Neural cell (in vitro differentiated cells): ENCODE data around the gene JAK2. TPM values are rescaled to one million over a fixed set of nuclear protein-coding genes. Genes with fewer than 3 reads are reported as not detected.

ENCODE experiments used
- H2AFZ ChIP-seq: fragments of 200-600, 300-800 bp; sonication (generic), shearing (Covaris generic); 2 replicates; pipeline ENCODE4 v1.6.0; 2014; ENCODE audit warnings: low read depth, mild to moderate bottlenecking, antibody characterized with exemption, low read length, moderate library complexity
- H3F3A ChIP-seq: fragments of 200-600 bp; shearing (Covaris generic); 2 replicates; pipeline ENCODE4 v1.6.1; 2016; ENCODE audit warnings: mild to moderate bottlenecking, moderate library complexity, mixed read lengths, antibody characterized with exemption, low read length; ENCODE audit not compliant: insufficient read depth, poor library complexity, severe bottlenecking
- H3K27ac ChIP-seq: fragments of 200-600, 300-800 bp; sonication (generic), shearing (Covaris generic); 2 replicates; pipeline ENCODE4 v1.5.1; 2014; ENCODE audit warnings: mild to moderate bottlenecking, low read length, moderate library complexity
- H3K27me3 ChIP-seq: fragments of 300-800, 200-600 bp; sonication (generic), shearing (Covaris generic); 2 replicates; pipeline ENCODE4 v1.6.0; 2014; ENCODE audit warnings: mild to moderate bottlenecking, low read depth, low read length, moderate library complexity; ENCODE audit not compliant: insufficient read depth
- H3K36me3 ChIP-seq: fragments of 300-800, 200-600 bp; sonication (generic), shearing (Covaris generic); 2 replicates; pipeline ENCODE4 v1.5.1; 2014; ENCODE audit warnings: mild to moderate bottlenecking, antibody characterized with exemption, low read length, moderate library complexity; ENCODE audit not compliant: insufficient read depth
- H3K4me2 ChIP-seq: fragments of 300-800, 200-600 bp; sonication (generic), shearing (Covaris generic); 2 replicates; pipeline ENCODE4 v1.6.0; 2014; ENCODE audit warnings: mild to moderate bottlenecking, low read length
- H3K4me3 ChIP-seq: fragments of 300-800, 200-600 bp; sonication (generic), shearing (Covaris generic); 2 replicates; pipeline ENCODE4 v1.5.1; 2014; ENCODE audit warnings: mild to moderate bottlenecking, low read length, moderate library complexity
- H3K79me2 ChIP-seq: fragments of 200-600 bp; shearing (Covaris generic); replicated peaks from 2 replicates; pipeline ENCODE4 v1.6.0; 2014; ENCODE audit warnings: mild to moderate bottlenecking, low read length, moderate library complexity; ENCODE audit not compliant: insufficient read depth
- H3K9ac ChIP-seq: fragments of 300-800, 200-600 bp; sonication (generic), shearing (Covaris generic); 2 replicates; pipeline ENCODE4 v1.6.1; 2016; ENCODE audit warnings: mild to moderate bottlenecking, low read length, mixed read lengths
- H3K9me2 ChIP-seq: fragments of 200-600 bp; shearing (Covaris generic); 2 replicates; pipeline ENCODE4 v1.6.1; 2016; ENCODE audit warnings: mild to moderate bottlenecking, low read length, mixed read lengths; ENCODE audit not compliant: insufficient read depth
- H3K9me3 ChIP-seq: fragments of 200-600, 300-800 bp; sonication (generic), shearing (Covaris generic); 2 replicates; pipeline ENCODE4 v1.6.1; 2016; ENCODE audit warnings: mild to moderate bottlenecking, mixed run types, low read length, moderate library complexity, mixed read lengths
- H4K20me1 ChIP-seq: fragments of 200-600 bp; shearing (Covaris generic); 2 replicates; pipeline ENCODE4 v1.6.1; 2016; ENCODE audit warnings: mild to moderate bottlenecking, mixed run types; ENCODE audit not compliant: insufficient read depth
- EP300 ChIP-seq: fragments of 450-650 bp; conservative IDR thresholded peaks from 2 replicates; pipeline ENCODE4 v1.6.1; 2014; ENCODE audit warnings: antibody characterized with exemption, mild to moderate bottlenecking, moderate library complexity; ENCODE audit not compliant: poor library complexity, severe bottlenecking
- EZH2 ChIP-seq: fragments of 200-600, 300-800 bp; shearing (Covaris generic), sonication (generic); IDR thresholded peaks from 2 replicates; pipeline ENCODE4 v1.6.1; 2014; ENCODE audit warnings: antibody characterized with exemption, low read length, borderline replicate concordance, mild to moderate bottlenecking; ENCODE audit not compliant: insufficient read depth, poor library complexity, severe bottlenecking
- MXI1 ChIP-seq: fragments of 450-650 bp; conservative IDR thresholded peaks from 2 replicates; pipeline ENCODE4 v1.6.1; 2014; ENCODE audit warnings: antibody characterized with exemption, mild to moderate bottlenecking; ENCODE audit not compliant: poor library complexity, severe bottlenecking
- POLR2AphosphoS5 ChIP-seq: IDR thresholded peaks from 2 replicates; pipeline ENCODE4 v1.6.1; 2012
- RAD21 ChIP-seq: fragments of 450-650 bp; conservative IDR thresholded peaks from 2 replicates; pipeline ENCODE4 v1.6.1; 2014; ENCODE audit warnings: antibody characterized with exemption, mild to moderate bottlenecking, moderate library complexity
- SMC3 ChIP-seq: fragments of 450-650 bp; conservative IDR thresholded peaks from 2 replicates; pipeline ENCODE4 v1.6.1; 2014; ENCODE audit warnings: antibody characterized with exemption, mild to moderate bottlenecking, moderate library complexity; ENCODE audit not compliant: poor library complexity
- TAF1 ChIP-seq: IDR thresholded peaks from 2 replicates; pipeline ENCODE4 v1.6.1; 2012; ENCODE audit warnings: low read depth
- polyA plus RNA-seq: library from polyadenylated mRNA; depleted of rRNA; stranded (reverse); fragments of >200 nt; gene quantifications from 2 replicates; pipeline ENCODE4 v1.2.3, GENCODE V29; 2014
- TF ChIP-seq, protein P1 (sequence below): fragments of 450-650 bp; IDR thresholded peaks from 2 replicates; pipeline ENCODE4 v1.5.1; 2014; ENCODE audit warnings: antibody characterized with exemption, mild to moderate bottlenecking, moderate library complexity; ENCODE audit not compliant: poor library complexity, severe bottlenecking
- TF ChIP-seq, protein P2 (sequence below): IDR thresholded peaks from 2 replicates; pipeline ENCODE4 v1.6.1; 2012; ENCODE audit warnings: borderline replicate concordance

The JAK2 gene
- polyA plus RNA-seq, 1 donor from 2014 or later, result 19.7 TPM

DNA sequence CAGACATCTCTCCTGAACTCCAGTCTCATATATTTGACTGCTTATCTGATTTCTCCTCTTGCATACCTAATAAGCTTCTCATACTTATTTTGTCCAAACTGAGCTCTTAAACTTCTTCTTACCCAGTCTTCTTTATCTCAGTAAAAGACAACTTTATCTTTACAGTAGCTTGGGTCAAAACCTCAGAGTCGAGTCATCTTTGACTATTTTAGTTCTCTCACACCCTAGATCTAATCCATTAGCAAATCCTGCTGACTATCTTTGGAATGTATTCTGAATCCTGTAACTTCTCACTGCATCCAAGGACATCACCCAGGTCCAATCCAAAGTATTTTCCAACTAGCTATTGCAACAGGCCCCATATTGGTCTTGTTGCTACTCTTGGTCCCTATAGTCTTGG is 11.8 kb upstream of the JAK2 start:
- no peaks in the 10 kb centered on the region for H3K9me3 ChIP-seq
- no peak overlapping the region for H2AFZ ChIP-seq
- no peak overlapping the region for H3K4me3 ChIP-seq
- H3K9ac ChIP-seq, result no peak overlapping the region
- TF ChIP-seq TAF1 (no peak), EP300 (no peak), RAD21 (no peak), SMC3 (no peak), EZH2 (no peak), POLR2AphosphoS5 (no peak), MXI1 (no peak)
- TF ChIP-seq, protein P1, sequence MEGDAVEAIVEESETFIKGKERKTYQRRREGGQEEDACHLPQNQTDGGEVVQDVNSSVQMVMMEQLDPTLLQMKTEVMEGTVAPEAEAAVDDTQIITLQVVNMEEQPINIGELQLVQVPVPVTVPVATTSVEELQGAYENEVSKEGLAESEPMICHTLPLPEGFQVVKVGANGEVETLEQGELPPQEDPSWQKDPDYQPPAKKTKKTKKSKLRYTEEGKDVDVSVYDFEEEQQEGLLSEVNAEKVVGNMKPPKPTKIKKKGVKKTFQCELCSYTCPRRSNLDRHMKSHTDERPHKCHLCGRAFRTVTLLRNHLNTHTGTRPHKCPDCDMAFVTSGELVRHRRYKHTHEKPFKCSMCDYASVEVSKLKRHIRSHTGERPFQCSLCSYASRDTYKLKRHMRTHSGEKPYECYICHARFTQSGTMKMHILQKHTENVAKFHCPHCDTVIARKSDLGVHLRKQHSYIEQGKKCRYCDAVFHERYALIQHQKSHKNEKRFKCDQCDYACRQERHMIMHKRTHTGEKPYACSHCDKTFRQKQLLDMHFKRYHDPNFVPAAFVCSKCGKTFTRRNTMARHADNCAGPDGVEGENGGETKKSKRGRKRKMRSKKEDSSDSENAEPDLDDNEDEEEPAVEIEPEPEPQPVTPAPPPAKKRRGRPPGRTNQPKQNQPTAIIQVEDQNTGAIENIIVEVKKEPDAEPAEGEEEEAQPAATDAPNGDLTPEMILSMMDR, result no peak
- TF ChIP-seq, protein P2, sequence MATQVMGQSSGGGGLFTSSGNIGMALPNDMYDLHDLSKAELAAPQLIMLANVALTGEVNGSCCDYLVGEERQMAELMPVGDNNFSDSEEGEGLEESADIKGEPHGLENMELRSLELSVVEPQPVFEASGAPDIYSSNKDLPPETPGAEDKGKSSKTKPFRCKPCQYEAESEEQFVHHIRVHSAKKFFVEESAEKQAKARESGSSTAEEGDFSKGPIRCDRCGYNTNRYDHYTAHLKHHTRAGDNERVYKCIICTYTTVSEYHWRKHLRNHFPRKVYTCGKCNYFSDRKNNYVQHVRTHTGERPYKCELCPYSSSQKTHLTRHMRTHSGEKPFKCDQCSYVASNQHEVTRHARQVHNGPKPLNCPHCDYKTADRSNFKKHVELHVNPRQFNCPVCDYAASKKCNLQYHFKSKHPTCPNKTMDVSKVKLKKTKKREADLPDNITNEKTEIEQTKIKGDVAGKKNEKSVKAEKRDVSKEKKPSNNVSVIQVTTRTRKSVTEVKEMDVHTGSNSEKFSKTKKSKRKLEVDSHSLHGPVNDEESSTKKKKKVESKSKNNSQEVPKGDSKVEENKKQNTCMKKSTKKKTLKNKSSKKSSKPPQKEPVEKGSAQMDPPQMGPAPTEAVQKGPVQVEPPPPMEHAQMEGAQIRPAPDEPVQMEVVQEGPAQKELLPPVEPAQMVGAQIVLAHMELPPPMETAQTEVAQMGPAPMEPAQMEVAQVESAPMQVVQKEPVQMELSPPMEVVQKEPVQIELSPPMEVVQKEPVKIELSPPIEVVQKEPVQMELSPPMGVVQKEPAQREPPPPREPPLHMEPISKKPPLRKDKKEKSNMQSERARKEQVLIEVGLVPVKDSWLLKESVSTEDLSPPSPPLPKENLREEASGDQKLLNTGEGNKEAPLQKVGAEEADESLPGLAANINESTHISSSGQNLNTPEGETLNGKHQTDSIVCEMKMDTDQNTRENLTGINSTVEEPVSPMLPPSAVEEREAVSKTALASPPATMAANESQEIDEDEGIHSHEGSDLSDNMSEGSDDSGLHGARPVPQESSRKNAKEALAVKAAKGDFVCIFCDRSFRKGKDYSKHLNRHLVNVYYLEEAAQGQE, result no peak
- H3K27me3 ChIP-seq, result no peaks in the 10 kb centered on the region
- H3K79me2 ChIP-seq, result no peaks in the 10 kb centered on the region
- H3K9me2 ChIP-seq, result no peaks in the 10 kb centered on the region
- no peaks in the 10 kb centered on the region for H3F3A ChIP-seq
- no peak overlapping the region for H3K4me2 ChIP-seq
- H4K20me1 ChIP-seq, result no peaks in the 10 kb centered on the region
- no peaks in the 10 kb centered on the region for H3K36me3 ChIP-seq
- H3K27ac ChIP-seq, result no peak overlapping the region

DNA sequence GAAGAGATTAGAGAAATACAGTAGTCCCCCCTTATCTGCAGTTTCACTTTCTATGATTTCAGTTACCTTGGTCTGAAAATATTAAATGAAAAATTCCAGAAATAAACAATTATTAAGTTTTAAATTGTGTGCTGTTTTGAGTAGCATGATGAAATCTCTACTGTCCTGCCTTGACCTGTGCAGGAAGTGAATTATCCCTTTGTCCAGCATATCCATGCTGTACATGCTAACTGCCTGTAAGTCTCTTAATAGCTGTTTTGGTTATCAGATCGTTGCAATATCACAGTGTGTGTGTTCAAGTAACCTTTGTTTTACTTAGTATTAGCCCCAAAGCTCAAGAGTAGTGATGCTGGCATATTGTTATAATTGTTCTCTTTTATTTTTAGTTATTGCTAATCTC is 11.2 kb upstream of the JAK2 start:
- Histone ChIP-seq H3K4me3 (no peak overlapping the region), H3F3A (no peaks in the 10 kb centered on the region), H3K27me3 (no peaks in the 10 kb centered on the region), H3K79me2 (no peaks in the 10 kb centered on the region), H2AFZ (no peak overlapping the region), H3K36me3 (no peaks in the 10 kb centered on the region), H3K9me2 (no peaks in the 10 kb centered on the region), H3K9ac (no peak overlapping the region), H3K27ac (no peak overlapping the region), H3K9me3 (no peaks in the 10 kb centered on the region), H3K4me2 (no peak overlapping the region), H4K20me1 (no peaks in the 10 kb centered on the region)
- TF ChIP-seq TAF1 (no peak), SMC3 (no peak), MXI1 (no peak), RAD21 (no peak), POLR2AphosphoS5 (no peak), EP300 (no peak), EZH2 (no peak)
- TF ChIP-seq, protein P2, result no peak
- TF ChIP-seq, protein P1, result no peak
